ENCODE data around the gene PCBP4. TPM values are rescaled to one million over a fixed set of nuclear protein-coding genes. Genes with fewer than 3 reads are reported as not detected.

Gene PCBP4
- total and polyA plus RNA-seq, 2 experiments from 2014 or later = 40.4 to 71.2 TPM

GRCh38 chr3:51955175-51955892 is 11.9 kb downstream of the PCBP4 start, which contains the start of gene GPR62:
TSS of gene GPR62 (plus strand) at chr3:51955381. CDS start at chr3:51955653, 272 bp downstream.
- H3K9me2 ChIP-seq (ENCODE audit: insufficient read depth) = no peaks in the 10 kb centered on the region
- no peaks in the 10 kb centered on the region for H3K4me1 ChIP-seq (ENCODE audit: insufficient read depth)
- H3K4me2 ChIP-seq (ENCODE audit: unreplicated experiment) = peak within 1 kb of the TSS; percentile 30
- DNase-seq = no peak
- H3F3A ChIP-seq (ENCODE audit: insufficient read depth) = peaks cover 25% of the 10 kb centered on the region
- H3K79me2 ChIP-seq (ENCODE audit: insufficient read depth) = no peaks in the 10 kb centered on the region
- no peaks in the 10 kb centered on the region for H4K20me1 ChIP-seq (ENCODE audit: insufficient read depth)
- peak within 1 kb of the TSS; percentile 32; the same call in 1 of the 2 replicates for H2AFZ ChIP-seq
- H3K9me3 ChIP-seq (ENCODE audit: low read depth) = no peaks in the 10 kb centered on the region
- TF ChIP-seq EZH2 (IDR thresholded peaks at IDR 0.05; ENCODE audit: insufficient read depth, poor library complexity, severe bottlenecking) (no peak), EZH2phosphoT487 (IDR thresholded peaks at IDR 0.05; ENCODE audit: insufficient read depth, low read depth) (no peak)
- no peaks in the 10 kb centered on the region for H3K36me3 ChIP-seq (ENCODE audit: low read depth)
- 36 to 38% methylated on average over 11 to 23 of the region's 33 CpGs for WGBS, 2 experiments (ENCODE audit: low coverage in 1 of 2, low lambda C conversion rate in 2 of 2, missing lambda C conversion rate in 2 of 2)
- peak within 1 kb of the TSS; percentile 41; the same call in 1 of the 2 replicates for H3K4me3 ChIP-seq
- no peaks in the 10 kb centered on the region for H3K27me3 ChIP-seq (replicated peaks; ENCODE audit: insufficient read depth)
- no peak within 1 kb of the TSS for H3K9ac ChIP-seq
- no peak within 1 kb of the TSS for H3K27ac ChIP-seq
- in situ Hi-C loops (cut with MboI) = no loop called here

GRCh38 chr3:51954713-51955112 is 12.5 kb downstream of the PCBP4 start:
- Histone ChIP-seq H3K4me2 (ENCODE audit: unreplicated experiment) (no peak overlapping the region), H2AFZ (no peak overlapping the region), H3F3A (ENCODE audit: insufficient read depth) (peaks cover 28% of the 10 kb centered on the region), H3K4me3 (no peak overlapping the region), H3K27me3 (replicated peaks; ENCODE audit: insufficient read depth) (no peaks in the 10 kb centered on the region), H3K9me2 (ENCODE audit: insufficient read depth) (no peaks in the 10 kb centered on the region), H4K20me1 (ENCODE audit: insufficient read depth) (no peaks in the 10 kb centered on the region), H3K9ac (no peak overlapping the region), H3K79me2 (ENCODE audit: insufficient read depth) (no peaks in the 10 kb centered on the region), H3K36me3 (ENCODE audit: low read depth) (no peaks in the 10 kb centered on the region), H3K27ac (no peak overlapping the region), H3K4me1 (ENCODE audit: insufficient read depth) (no peaks in the 10 kb centered on the region), H3K9me3 (ENCODE audit: low read depth) (no peaks in the 10 kb centered on the region)
- TF ChIP-seq EZH2 (IDR thresholded peaks at IDR 0.05; ENCODE audit: insufficient read depth, poor library complexity, severe bottlenecking) = no peak
- in situ Hi-C loops (cut with MboI) = no loop called here
- no peak for DNase-seq
- WGBS, 2 experiments (ENCODE audit: low coverage in 1 of 2, low lambda C conversion rate in 2 of 2, missing lambda C conversion rate in 2 of 2) = 78 to 89% methylated on average over 1 of the region's 1 CpG

- Histone ChIP-seq H3K4me2 (ENCODE audit: unreplicated experiment) (no peak overlapping the region), H3K4me1 (ENCODE audit: insufficient read depth) (no peaks in the 10 kb centered on the region), H3K27ac (no peak overlapping the region), H3K9ac (no peak overlapping the region), H3K27me3 (replicated peaks; ENCODE audit: insufficient read depth) (no peaks in the 10 kb centered on the region), H4K20me1 (ENCODE audit: insufficient read depth) (no peaks in the 10 kb centered on the region), H2AFZ (no peak overlapping the region), H3F3A (ENCODE audit: insufficient read depth) (peaks cover 28% of the 10 kb centered on the region), H3K9me3 (ENCODE audit: low read depth) (no peaks in the 10 kb centered on the region), H3K36me3 (ENCODE audit: low read depth) (no peaks in the 10 kb centered on the region), H3K4me3 (no peak overlapping the region), H3K79me2 (ENCODE audit: insufficient read depth) (no peaks in the 10 kb centered on the region), H3K9me2 (ENCODE audit: insufficient read depth) (no peaks in the 10 kb centered on the region)
- no peak for DNase-seq
- 70 to 77% methylated on average over 6 of the region's 6 CpGs for WGBS, 2 experiments (ENCODE audit: low coverage in 1 of 2, low lambda C conversion rate in 2 of 2, missing lambda C conversion rate in 2 of 2)
- no peak for TF ChIP-seq EZH2phosphoT487 (IDR thresholded peaks at IDR 0.05; ENCODE audit: insufficient read depth, low read depth)
- TF ChIP-seq EZH2 (IDR thresholded peaks at IDR 0.05; ENCODE audit: insufficient read depth, poor library complexity, severe bottlenecking) = no peak
- in situ Hi-C loops (cut with MboI) = no loop called here
These were observed 13.1 kb downstream of the PCBP4 start for GRCh38 chr3:51954105-51954504.

GRCh38 chr3:51953445-51953844 is 13.8 kb downstream of the PCBP4 start:
- Histone ChIP-seq H3K36me3 (ENCODE audit: low read depth) (no peaks in the 10 kb centered on the region), H3K4me3 (no peak overlapping the region), H4K20me1 (ENCODE audit: insufficient read depth) (no peaks in the 10 kb centered on the region), H3K9me3 (ENCODE audit: low read depth) (no peaks in the 10 kb centered on the region), H3K79me2 (ENCODE audit: insufficient read depth) (no peaks in the 10 kb centered on the region), H3K4me1 (ENCODE audit: insufficient read depth) (no peaks in the 10 kb centered on the region), H3K9ac (no peak overlapping the region), H2AFZ (no peak overlapping the region), H3K9me2 (ENCODE audit: insufficient read depth) (no peaks in the 10 kb centered on the region), H3K27me3 (replicated peaks; ENCODE audit: insufficient read depth) (no peaks in the 10 kb centered on the region), H3K27ac (0 out of 2 replicates have a peak overlapping the region, but pooled peaks have one; percentile 29), H3F3A (ENCODE audit: insufficient read depth) (peaks cover 28% of the 10 kb centered on the region), H3K4me2 (ENCODE audit: unreplicated experiment) (no peak overlapping the region)
- in situ Hi-C loops (cut with MboI) = no loop called here
- WGBS, 2 experiments (ENCODE audit: low coverage in 1 of 2, low lambda C conversion rate in 2 of 2, missing lambda C conversion rate in 2 of 2) = 51 to 55% methylated on average over 3 of the region's 3 CpGs
- TF ChIP-seq EZH2 (IDR thresholded peaks at IDR 0.05; ENCODE audit: insufficient read depth, poor library complexity, severe bottlenecking) = no peak
- no peak for TF ChIP-seq EZH2phosphoT487 (IDR thresholded peaks at IDR 0.05; ENCODE audit: insufficient read depth, low read depth)
- peak; percentile 84 for DNase-seq

All from GM23248 (cell line).